ENCODE measurements around the gene PPP1R18. TPM values are rescaled to one million over a fixed set of nuclear protein-coding genes. Genes with fewer than 3 reads are reported as not detected.

PPP1R18 gene
- total and polyA plus RNA-seq, 2 of the 4 experiments (the other 2 are of a cell fraction), result 31.9 to 134 TPM

- Histone ChIP-seq H3K4me2 (ENCODE audit: low read depth, low read length) (no peak overlapping the region), H3K14ac (replicated peaks; ENCODE audit: low read depth, low read length) (no peak overlapping the region), H3K27ac (ENCODE audit: insufficient read depth, low read length) (no peak overlapping the region), H4K91ac (ENCODE audit: insufficient read depth, low read depth, low read length) (no peak overlapping the region), H3K27me3 (ENCODE audit: control insufficient read depth, insufficient read depth, low read length) (no peaks in the 10 kb centered on the region), H2BK20ac (ENCODE audit: low read depth, low read length) (no peak overlapping the region), H3K23ac (ENCODE audit: low read depth, low read length) (no peak overlapping the region), H3K4me3 (ENCODE audit: insufficient read depth, low read depth, low read length) (no peak overlapping the region), H2AK9ac (replicated peaks; ENCODE audit: low read depth, low read length, poor library complexity) (no peak overlapping the region), H3K9ac (ENCODE audit: low read depth, low read length) (no peak overlapping the region), H3K18ac (ENCODE audit: low read depth, low read length) (no peak overlapping the region), H2BK15ac (ENCODE audit: low read depth, low read length) (no peak overlapping the region), H4K8ac (ENCODE audit: low read depth in 2 of 2, low read length in 2 of 2) (no peak overlapping the region), H3K56ac (ENCODE audit: extremely low read depth, insufficient read depth, low read length) (no peak overlapping the region), H3K4ac (ENCODE audit: low read depth, low read length) (no peak overlapping the region), H2AFZ (replicated peaks; ENCODE audit: low read length, poor library complexity) (no peak overlapping the region), H2BK5ac (ENCODE audit: low read depth, low read length, poor library complexity, severe bottlenecking) (no peak overlapping the region), H2AK5ac (ENCODE audit: low read depth, low read length) (no peak overlapping the region), H3K36me3 (ENCODE audit: control insufficient read depth, insufficient read depth, low read length) (peaks cover 23% of the 10 kb centered on the region), H4K5ac (ENCODE audit: low read depth, low read length) (no peak overlapping the region), H4K20me1 (ENCODE audit: insufficient read depth, low read length) (no peaks in the 10 kb centered on the region), H3K79me1 (ENCODE audit: low read depth in 1 of 2, low read length in 2 of 2) (peaks cover 15 to 35% of the 10 kb centered on the region in 2 experiments), H3K9me3 (ENCODE audit: control insufficient read depth, insufficient read depth, low read length) (no peaks in the 10 kb centered on the region), H3K9me1 (ENCODE audit: insufficient read depth, low read length) (peaks cover 5% of the 10 kb centered on the region), H2BK120ac (ENCODE audit: low read depth, low read length) (no peak overlapping the region), H3K4me1 (ENCODE audit: control insufficient read depth, insufficient read depth, low read length) (peaks cover 4% of the 10 kb centered on the region; the same call in 1 of the 2 replicates)
- dilution Hi-C loops (cut with HindIII; ENCODE audit: low sequenced_read_pairs, unreplicated experiment) (no loop called here), in situ Hi-C loops (cut with MboI; ENCODE audit: low sequenced_read_pairs) (no loop called here), intact Hi-C loops (cut with micrococcal nuclease) (no loop called here)
- ATAC-seq (ENCODE audit: low read depth) (no peak), DNase-seq (no peak)
- WGBS, 2 experiments (ENCODE audit: extremely low coverage in 2 of 2, insufficient read length in 1 of 2), result no CpG with 5 or more reads among the region's 1 CpG
- TF ChIP-seq CEBPB (IDR thresholded peaks at IDR 0.05; ENCODE audit: low read depth, low read length), result peak; percentile 76
- TF ChIP-seq ELK1 (IDR thresholded peaks at IDR 0.05; ENCODE audit: borderline replicate concordance, low read depth, low read length), result no peak
- no TSS peak for BruUV-seq (replicated peaks)
- CTCF ChIA-PET, result no interaction called here
- POLR2A ChIA-PET (ENCODE audit: unreplicated experiment), result no interaction called here
Observed at GRCh38 chr6:30714263-30714662, 27.8 kb upstream of the PPP1R18 start.

Measured in IMR-90 (cell line).